NCI-H1930 (cell line): ENCODE results near the gene TRIM66.
A peak's percentile ranks its signal among the peaks of the same experiment; 100 is the strongest.
"Not testable (repeated sequence)": the region's sequence is repeated elsewhere in the genome, so short reads cannot be mapped to it uniquely, and the experiment has no call there.

Source experiments
- DNase-seq, 2 experiments: peaks; one replicate each; lab custom pipeline; 2025; lab: John Stamatoyannopoulos, UW

The TRIM66 gene

GRCh38 chr11:8690374-8691342 is 8.2 kb upstream of the TRIM66 start:
- DNase-seq = no peak

DNA sequence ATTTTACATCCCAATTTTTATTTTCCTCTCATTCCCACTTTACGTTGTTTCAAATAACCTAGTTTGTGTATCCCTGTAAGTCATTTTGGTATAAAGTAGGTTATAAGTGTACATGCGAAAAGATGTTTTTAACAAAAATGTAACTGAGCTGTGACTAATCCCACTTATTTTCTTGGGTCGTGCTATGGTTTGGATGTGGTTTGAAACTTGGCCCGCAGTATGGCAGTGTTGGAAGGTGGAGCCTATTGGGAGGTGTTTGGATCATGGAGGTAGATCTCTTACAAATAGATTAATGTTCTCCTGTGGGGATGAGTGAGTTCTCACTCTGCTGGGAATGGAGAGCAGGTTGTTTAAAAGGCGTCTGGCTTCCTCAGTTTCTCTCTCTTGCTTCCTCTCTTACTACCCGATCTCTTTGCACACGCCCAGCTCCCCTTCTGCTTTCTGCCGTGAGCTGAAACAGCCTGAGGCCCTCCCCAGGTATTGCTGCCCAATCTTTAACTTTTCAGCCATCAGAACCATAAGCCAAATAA is 7.3 kb upstream of the TRIM66 start:
- no peak for DNase-seq

- DNase-seq = peak; percentile 99
Measured at GRCh38 chr11:8688414-8689362, 6.2 kb upstream of the TRIM66 start.

GRCh38 chr11:8686325-8686724 is 3.9 kb upstream of the TRIM66 start:
- DNase-seq = no peak

DNA sequence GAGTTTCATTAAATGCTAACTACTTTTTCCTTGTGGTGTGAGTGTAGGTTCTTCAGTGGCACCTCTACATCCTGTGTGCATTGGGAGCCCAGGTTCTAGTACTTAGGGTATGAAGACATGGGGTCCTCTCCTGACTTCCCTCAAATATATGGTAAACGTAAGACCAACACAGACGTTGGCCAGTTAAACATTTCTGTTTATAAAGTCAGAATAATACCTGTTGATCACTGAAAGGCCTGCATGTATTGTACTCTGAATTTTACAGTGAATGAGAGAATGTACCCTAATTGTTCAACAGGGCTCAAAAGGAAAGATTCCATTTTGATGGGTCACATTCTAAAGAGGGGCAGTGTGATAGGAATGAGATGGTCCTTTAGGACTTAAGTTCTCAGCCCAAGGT is 3.4 kb upstream of the TRIM66 start:
- DNase-seq = no peak

- no peak for DNase-seq
Measured at GRCh38 chr11:8685306-8685705, 2.8 kb upstream of the TRIM66 start.

DNA sequence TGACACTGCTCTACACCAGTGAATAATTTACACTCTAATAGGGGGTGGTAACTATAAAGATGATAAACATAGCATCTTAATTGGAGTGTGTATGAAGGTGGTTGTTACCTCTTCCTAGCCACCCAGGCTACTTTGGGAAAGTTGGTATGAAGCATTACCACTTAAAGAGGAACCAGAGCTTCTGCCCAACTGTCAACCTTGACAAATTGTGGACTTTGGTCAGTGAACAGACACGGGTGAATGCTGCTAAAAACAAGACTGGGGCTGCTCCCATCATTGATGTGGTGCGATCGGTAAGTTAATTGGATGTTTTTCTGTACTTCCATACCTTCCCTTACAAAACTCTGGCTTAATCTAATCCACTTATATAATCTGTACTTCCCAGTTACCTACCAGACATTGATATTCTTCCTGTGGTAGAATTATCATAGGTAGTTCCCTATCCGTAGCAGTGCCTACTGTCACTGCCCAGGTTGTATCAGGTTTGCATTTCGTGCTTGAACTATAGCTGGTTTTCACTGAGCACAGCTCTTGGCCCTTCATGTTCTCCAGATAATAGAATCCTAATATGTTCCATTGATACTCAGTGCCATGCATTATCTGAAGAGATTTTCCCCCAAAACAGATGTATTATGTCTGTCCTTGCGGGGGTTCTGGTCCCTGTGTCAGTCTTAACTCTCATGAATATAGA is 2.3 kb upstream of the TRIM66 start:
- no peak for DNase-seq

DNA sequence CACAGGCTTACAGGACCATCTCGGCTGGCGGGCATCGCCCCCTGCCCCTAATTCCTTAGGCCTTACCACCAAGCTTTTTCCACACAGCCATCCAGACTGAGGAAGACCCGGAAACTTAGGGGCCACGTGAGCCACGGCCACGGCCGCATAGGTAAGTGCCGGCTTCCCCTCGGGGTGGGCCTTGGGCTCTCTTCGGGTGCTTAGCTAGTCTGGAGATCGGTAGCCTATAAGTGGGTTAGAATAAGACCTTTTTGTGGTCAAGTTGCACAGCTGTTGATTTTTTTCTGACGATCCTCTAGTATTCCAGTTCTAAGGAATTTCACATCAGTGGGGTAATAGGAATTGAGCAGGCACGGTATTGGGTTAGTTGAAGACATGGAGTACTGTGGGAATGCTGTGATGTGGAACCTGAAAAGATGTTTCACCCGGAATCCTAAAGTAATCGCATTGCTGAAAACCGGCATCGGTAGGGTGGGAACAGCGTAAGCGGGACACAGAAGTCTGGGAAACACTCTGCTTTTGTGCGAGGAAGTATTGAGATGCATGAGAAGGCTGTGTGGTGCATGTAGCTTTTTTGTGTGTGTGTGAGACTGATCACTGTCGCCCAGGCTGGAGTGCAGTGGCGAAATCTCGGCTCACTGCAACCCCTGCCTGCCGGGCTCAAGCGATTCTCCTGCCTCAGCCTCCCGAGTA is 796 bp upstream of the TRIM66 start:
- no peak for DNase-seq

DNA sequence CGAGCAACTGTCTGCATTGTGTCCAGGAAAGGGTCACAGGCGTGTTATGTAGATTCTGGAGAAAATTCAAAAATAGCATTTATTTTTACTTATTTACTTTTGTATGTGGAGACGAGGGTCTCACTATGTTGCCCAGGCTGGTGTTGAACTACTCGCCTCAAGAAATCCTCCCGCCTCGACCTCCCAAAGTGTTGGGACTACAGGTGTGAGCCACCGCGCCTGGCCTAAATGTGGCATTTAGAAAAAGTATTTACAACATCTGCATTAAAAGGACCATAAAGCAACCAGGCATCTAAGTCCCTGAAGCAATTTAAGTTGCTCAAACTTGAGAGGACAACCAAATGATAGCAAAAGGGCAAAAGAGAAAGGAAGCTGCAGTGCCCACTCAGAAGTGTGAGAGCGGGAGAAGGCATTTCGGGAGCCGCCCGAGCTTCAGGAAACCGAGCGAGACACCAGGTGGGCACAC is 595 bp downstream of the TRIM66 start:
- DNase-seq = peak in 1 of 2 experiments; percentile 43

DNA sequence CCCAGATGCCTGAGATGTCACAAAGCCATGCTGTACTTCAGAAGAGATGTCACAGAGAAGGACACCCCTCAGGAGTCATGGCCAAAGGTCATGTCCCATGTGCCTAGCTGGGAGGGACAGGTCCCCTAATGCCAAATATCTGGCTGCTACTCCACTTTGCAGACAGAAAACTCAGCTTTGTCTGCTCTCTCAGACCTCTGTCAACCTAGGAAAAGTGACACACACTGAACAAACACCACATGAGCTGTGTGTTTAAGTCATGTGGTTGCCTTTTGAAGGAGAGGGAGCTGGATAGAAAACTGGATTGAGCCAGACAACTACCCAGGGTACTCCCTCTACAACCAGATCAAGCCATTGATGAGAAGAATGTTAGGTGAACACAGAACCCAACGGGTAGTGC is 3.5 kb downstream of the TRIM66 start:
- DNase-seq = no peak

DNA sequence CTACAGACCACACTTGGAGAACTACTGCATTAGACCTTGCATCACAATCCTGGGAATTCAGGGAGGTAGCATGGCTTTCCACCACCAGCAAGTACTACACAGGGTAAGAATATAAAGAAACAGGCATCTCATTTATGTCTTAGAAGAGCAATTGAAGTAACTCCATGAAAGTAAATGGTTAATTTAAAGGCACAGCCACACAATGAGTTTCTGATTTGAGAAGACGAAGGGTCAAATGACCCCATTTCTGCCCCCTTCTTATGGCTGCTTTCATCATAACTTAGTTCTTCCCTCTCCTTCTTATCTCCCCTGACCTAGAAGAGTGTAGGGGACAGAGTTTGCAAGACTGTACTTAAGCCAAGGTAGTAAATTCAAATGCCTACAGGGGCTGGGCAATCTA is 6.0 kb downstream of the TRIM66 start:
- no peak for DNase-seq

- no peak for DNase-seq
Measured at GRCh38 chr11:8674859-8675258, 7.6 kb downstream of the TRIM66 start.

DNA sequence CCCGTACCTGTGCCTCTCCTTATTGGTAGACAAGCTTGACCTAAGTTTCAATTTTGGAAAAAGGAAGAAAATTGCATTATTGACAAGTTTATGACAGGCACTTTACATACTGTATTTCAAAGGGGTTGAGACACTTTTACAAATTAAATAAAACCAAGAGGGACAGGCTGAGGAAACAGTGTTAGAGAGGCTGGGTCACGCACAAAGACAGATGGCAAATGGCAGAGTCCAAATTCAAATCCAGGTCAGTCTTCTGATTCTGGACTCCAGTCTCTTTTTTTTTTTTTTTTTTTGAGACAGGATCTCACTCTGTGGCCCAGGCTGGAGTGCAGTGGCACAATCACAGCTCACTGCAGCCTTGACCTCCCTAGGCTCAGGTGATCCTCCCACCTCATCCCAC is 10.1 kb downstream of the TRIM66 start:
- DNase-seq = no peak

GRCh38 chr11:8671651-8672062 is 10.8 kb downstream of the TRIM66 start:
- DNase-seq = no peak

DNA sequence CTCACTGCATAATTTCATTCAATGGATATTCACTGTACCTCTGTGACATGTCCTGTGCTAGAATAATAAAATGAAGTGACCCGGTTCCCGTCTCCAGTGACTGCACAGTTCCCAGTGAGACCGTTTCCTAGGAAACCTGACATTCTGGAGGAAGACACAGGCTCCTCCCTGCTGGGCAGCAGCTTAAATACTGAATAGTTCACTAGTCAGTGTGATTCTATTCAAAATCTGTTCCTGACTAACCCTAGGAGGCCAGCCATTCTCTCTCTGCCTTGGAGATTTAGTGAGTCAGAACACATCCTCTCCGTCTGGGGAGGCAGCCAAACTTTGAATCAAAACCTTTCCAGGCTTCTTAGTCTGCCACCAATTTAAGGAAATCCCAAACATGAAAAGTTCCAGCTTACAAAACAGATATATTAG is 11.3 kb downstream of the TRIM66 start:
- no peak for DNase-seq

GRCh38 chr11:8670081-8670480 is 12.4 kb downstream of the TRIM66 start:
- DNase-seq = not testable (repeated sequence)

GRCh38 chr11:8665222-8665621 is 17.2 kb downstream of the TRIM66 start:
- no peak for DNase-seq

DNA sequence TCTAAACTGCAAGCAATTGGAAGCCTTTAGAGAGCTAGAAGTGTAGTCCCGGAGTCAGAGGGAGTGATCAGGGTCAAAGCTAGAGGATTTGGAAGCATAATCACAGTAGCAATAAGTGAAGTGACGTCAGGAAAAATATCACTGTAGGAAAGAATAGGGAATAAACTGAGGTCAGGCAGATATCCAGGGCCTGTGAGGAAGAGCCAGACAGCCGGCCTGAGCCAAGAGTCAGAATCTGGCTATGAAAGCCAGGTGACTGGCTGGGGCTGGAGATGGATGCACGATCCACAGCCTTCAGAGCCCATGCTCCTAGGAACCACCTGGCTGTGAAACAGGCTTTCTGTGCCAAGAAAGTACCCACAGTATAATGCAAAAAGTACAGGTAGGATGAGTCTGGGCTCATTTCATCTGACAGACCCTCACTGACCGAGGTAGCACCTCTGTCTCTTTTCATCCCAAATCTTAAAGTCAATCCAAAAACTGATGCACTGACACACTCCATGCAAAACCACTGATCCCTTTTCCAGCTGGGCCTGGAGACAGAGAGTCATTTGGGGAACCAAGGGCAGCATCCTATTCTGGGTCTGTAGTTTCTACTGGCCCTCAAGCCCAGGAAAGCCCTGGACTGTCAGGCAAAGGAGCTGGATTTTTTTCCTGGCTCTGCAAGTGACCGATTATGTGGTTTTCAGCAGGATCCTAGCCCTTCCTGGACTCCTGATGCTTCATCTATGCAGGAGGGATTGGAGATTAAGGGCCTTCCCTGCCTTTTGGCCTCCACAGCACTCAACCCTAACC is 21.3 kb downstream of the TRIM66 start:
- no peak for DNase-seq

DNA sequence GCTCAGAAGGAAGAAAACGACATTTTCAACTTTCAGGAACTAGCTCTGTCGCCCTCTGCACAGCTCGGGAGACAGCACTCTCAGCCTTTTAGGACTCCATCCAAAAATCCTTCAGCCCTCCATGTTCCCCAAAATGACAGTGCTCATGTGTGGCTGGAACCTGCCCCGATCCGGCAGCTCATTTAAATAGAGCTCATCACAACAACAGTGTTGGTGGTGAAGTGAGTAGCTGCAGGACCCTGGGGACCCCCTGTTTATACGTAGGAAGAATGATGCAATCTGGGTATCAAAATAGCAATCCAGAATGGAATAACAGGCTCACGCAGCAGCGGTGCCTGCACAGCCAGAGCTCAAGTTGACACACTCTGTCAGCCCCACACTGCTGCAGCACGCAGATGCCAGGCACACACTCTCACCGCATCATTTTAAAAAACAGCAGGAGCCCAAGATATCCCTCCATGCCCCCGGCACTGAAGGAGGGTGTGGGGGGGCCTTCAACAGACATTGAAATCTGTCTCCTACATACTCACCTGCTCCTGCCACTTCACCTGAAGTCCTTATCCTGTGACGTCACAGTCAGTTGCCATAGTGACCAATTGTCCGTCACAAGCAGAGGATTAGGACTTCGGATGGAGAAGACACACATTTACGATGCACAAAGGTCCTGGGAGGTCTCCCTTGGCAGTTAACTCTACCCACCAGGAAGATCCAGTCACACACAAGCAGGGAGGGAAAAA is 24.0 kb downstream of the TRIM66 start:
- DNase-seq = peak; percentile 13 to 78
